HL-60/S4 (cell line): Measurements from ENCODE around the gene ASB10.

Experiments
- in situ Hi-C: fragments of 300-500 bp; cut with MboI; formaldehyde crosslinking; loops from 2 replicates; pipeline ENCODE4 v1.14.3; 2022; ENCODE audit warnings: low sequenced_read_pairs

Gene ASB10

DNA sequence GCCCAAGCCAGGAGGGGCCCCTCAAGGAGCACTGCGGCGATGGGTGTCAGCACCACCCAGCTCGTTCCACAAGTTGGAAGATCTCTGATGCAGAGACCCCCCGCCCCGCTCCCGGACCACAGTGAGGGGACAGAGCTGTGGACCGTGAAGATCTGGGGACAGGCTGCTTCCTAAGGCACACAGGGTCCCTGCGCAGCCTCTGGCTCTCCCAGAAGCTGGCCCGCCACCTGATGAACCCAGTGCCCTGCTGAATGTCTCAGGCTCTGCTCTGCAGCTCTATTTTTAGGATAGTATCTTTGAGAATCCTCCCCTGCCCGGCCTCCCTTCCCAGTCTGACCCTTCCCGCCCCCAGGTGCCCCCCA is 49.3 kb downstream of the ASB10 start:
- in situ Hi-C loops, result no loop called here

DNA sequence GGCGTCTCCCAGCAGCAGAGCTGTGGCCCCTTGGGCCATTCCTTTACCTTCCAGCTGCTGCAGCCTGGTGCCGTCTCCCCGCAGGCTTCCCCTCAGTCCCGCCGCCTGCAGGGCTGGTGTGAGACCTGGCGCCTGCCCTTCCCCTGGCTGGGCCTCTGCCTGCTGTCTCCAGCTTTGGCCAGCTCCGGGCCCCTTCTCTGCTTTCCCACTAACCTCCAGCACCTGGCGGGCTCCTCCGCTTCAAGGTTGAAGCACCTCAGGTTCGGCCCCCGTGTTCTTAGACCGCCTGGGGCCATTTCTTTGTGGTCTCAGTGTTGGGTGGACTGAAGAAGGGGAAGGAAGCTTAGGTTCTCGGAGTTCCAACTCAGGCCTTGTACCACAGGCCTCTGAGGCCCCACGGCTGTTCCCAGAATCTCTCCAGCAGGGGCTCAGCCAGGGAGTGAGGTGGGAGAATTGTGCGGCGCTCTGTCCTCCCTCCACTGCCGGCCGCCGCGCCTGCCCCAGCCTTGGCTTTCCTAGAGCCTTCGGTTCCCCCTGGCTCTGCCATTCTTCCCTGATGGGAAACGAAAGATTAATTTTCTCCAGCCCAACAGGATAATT is 49.9 kb downstream of the ASB10 start:
- in situ Hi-C loops, result no loop called here

DNA sequence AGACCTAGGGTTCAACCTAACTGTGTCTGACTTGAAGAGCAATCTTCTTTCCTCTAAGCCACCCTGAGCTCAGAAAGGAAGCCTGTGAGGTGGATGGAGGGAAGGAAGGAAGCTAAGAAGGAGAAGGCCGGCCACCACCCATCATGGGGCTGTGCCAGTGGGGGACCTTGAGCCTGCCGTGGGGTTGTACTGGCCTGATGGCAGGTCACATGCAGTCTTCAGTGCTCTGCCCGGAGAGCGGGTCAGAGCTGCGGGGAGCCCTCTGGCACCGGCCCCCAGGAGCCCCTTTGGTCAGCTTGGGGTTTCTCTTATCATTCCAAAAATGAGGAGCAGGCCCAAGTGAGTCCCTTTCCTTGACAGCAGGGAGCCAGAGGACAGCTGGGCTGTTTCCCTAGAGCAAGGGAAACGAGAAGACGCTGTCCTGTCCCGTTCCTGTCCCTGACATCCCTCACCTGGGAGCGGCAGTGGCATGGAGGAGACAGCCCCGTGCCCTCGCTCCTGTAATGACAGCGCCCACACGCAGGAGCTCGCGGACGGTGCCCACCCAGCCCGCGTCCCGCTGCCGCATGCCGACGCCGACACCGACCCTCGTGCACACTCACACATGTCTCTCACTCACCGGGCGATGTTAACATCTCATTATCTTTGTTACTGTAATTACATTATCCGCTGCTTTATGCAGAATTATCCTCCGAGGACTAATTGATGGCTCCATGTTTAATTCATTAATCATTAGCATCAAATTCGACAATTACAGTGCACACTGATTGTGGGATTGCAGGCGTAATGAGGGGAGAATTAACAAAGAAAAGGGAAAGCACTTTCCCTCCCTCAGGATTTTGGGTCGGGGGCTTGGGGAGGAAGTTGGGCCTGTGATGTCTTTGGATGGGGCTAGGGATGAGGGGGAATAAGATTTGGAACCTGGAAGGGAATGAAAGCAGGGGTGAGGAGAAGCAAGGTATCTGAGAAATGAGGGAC is 50.9 kb downstream of the ASB10 start:
- in situ Hi-C loops, result no loop called here

DNA sequence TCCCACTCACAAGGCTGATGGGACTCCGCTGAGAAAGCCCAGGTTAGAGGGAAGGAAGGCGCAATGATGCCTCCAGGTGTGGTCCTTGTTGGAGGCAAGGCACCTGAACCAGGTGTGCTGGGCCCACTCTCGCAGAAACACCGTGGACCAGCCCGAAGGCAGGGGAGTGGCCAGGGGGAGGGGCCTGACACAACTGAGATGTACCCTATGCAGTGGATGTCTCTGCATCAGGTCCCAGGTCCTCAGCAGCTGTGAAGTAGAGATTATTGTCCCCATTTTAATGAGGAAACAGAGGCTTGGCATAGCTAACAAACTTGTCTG is 51.6 kb downstream of the ASB10 start:
- in situ Hi-C loops, result no loop called here

DNA sequence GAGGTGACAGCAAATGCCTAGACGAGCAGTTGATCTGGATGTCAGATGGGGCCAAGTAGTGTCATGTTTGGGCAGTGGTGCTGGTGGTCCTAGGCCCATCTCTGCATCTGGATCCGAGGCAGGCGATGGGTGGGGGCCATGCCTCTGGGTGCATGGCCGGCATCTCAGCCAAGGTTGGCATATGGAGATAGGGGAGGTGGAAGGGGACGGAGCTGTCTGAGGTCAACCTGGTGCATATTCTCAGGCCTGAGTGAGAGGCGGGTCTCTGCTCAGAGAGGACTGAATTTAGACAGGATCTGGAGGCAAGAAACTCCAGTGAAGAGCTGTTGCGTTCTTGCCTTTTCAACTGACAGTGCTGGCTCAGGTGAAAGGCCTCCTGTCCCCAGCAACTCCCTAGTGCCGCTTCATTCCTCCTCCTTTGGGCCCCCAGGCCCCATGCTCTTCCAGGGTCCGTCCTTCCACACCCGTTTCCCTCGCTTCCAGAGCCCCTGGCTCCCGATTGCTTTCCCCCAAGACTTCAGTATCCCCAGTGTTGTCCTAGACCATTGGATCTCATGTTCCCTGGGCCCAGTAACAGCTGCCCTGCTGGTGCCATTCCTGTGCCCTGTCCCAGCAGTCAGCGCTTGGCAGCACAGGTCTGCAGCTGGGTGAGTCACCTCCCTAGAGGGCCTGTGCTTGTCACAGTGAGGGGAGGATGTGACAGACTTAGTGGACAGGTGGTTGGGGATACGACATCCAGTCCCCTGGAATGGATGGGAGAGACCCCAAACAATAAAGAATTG is 52.1 kb downstream of the ASB10 start:
- in situ Hi-C loops, result no loop called here

DNA sequence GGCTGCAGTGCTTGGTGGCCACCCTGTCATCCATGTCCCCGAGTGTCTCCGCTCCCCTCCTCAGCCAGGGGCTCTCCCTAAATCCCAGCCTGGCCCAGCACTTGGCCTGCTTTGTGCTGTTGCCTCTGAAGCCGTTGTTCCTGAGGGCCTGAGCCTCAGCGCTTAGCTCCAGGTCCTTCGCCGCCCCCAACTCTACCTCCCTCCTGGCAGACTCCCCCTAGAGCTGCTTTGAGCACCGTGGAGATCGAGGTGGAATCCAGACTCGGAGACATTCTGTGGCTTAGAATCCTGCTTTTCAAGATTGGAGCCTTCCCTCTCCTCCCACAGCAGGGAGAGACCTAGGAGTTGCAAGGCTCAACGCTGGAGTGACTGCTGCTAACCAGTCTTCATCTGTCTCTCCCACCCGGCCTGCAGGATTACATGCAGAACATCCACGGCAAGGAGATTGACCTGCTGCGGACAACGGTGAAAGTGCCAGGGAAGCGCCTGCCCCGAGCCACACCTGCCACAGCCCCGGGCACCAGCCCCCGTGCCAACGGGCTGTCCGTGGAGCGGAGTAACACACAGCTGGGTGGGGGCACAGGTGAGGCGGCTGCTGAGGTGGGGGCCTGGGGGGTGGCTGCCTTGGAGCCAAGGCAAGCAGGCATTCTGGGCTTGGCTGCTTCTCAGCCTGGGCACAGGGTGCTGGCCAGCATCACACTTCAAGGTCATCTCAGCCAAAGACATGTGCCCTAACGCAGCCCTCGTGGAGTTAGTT is 52.9 kb downstream of the ASB10 start:
- in situ Hi-C loops, result no loop called here

DNA sequence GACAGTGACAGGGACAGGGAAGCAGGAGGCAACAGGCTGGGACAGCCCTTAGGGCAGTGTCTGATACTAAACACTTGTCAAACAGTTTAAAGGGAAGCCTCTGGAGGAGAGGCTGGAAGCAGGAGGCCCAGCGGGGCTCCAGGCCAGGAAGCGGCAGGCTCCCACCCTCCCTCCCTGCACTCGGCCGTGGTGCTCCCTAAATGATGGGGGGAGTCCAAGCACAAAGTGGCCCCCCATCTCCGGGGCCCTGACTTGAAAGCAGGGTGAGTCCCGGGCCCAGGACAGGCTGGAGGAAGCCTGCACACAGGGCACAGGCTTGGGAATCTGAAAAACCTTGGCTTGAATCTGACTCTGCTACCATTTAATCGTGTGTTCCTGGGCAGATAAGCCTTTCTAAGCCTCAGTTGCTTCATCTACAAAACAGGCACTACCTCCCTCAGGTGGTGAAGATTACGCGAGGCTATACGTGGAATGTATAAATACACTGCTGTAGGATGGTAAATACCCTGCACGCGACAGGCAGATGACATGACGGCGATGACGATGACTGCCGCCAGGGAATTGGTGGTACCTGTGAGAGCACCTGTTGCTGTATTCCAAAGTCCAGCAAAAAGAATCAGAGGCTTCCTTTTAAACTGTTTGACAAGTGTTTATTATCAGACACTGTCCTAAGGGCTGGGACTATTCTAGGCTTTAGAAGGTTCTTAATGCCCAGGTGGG is 53.6 kb downstream of the ASB10 start:
- in situ Hi-C loops, result no loop called here

DNA sequence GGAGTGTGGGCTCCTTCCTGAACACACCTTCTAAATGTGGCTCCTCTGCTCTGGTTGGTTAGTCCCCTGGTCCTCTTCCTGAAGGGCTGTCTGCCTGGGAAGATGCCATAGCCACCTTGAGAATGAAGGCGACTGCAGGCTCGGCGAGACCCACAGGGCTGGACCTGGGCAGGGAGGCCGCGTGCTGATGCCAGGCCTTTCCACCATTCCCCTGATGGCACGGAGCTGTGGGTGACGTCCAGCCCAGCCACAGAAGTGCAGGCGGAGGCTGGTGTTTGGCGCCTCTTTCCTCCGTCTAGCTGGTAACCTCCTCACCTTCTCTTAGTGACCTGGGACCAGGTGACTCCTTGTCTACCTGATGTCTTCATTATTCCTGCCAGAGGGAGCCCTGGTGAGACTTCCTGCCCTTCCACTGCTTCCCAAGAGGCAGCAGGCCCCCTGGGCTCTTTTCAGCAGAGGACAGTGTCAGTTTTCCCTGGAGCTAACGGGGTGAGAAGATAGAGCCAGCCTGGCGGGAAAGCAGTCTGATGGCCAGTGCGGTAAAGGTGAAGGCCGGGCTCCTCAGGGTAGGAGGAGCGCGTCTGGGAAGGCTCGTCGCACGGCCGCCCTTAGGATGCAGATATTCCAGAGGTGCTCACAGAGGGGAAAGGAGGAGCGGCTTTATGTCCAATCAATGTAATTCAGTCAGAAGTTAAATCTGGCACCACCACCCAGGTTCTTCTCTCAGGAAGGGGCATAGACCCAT is 54.4 kb downstream of the ASB10 start:
- in situ Hi-C loops, result no loop called here

DNA sequence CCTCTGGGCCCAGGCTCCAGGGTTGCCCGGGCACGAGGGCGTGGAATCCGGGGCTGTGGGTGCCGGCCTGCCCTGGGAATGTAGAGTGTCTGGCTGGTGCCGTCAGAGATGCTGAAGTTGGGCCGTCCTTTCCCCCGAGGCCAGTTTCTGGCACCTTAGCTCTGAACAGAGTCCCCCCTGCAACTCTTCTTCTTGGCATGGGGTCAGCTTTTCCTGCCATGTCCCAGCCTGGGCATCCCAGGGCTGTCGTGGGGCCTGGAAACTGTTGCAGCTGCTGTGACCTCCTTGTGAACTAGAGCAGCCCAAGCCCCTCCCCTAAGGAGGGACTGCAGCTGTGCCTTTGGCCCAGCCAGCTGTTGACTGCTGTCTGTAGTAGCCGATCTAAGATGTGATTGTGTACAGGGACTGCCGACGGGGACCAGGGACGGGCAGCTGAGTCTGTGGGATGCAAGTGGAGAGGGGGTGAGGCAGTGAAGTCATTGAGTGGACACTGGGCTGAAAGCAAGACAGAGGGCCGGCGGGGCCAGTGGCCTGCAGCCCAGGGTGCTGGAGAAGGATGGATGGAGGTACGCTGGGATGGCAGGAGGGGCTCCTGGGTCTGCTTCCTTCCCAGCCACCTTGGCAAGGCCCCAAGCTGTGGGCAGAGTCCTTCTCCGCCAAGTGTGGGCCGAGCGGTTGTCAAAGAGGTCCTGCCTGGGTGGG is 55.3 kb downstream of the ASB10 start:
- in situ Hi-C loops, result no loop called here

DNA sequence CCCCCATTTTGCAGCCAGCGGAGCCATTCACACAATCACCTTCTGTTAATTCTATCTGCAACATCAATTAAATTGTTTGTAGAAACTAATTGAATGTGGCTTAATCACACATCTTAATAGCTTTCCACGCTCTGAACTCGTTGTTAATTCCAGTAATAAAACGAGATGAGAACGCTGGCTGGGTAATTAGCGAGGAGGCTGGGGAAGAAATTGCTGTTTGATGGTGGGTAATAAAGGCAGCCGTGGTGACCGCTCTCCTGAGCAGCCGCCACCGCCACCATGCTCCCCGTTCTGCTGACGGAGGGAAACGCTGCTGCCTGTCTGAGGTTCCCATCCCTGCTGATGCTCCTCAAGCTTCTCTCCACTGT is 55.8 kb downstream of the ASB10 start:
- in situ Hi-C loops, result no loop called here

DNA sequence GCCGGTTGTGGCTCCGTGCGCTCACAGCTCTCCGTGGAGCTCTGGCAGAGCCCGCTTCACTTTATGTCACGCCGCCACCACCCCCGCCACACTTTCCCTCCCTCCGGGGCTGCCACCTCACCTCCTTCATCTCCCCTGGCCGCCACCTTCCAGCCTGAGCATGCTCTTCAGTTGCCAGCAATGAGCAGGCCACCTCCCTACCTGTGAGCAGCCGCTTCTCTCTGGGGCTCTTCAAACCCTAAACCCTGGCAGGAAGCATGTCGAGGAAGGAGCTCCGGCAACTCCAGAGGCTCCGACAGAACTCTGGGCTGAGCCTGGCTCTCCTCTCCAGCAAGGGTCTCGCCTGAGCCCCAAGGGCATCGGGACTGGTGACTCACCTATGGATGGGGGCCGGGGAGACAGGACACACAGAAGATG is 56.3 kb downstream of the ASB10 start:
- in situ Hi-C loops, result no loop called here

DNA sequence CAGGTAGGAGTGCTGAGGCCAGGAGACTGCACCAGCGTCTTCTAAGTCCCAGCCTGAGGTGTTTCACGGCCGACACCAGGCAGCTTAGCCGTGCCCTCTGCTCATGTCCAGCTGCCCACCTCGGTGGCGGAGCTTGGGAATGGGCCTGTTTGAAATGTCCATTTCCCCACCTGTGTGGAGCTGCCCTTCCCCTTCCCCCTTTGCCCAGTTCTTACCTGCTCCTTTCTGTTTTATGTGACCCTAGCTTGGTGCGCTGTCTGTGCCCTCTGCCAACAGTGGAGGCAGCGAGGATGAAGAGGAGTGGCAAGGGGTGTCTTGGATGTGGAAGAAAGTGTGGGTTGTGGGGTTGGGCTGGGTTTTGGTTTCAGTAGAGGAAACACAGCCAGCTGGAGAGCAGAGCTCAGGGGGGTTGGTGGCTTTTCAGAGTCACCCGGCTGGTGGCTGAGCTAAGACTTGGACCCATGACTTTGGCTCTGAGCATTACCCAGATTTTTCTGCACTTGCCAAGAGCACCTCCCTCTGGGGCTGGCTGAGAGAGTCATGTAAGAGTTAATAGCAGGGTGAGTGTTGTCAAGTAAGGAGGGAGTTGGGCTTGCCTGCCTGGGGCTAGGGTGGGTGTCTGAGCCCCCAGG is 57.0 kb downstream of the ASB10 start:
- in situ Hi-C loops, result no loop called here

DNA sequence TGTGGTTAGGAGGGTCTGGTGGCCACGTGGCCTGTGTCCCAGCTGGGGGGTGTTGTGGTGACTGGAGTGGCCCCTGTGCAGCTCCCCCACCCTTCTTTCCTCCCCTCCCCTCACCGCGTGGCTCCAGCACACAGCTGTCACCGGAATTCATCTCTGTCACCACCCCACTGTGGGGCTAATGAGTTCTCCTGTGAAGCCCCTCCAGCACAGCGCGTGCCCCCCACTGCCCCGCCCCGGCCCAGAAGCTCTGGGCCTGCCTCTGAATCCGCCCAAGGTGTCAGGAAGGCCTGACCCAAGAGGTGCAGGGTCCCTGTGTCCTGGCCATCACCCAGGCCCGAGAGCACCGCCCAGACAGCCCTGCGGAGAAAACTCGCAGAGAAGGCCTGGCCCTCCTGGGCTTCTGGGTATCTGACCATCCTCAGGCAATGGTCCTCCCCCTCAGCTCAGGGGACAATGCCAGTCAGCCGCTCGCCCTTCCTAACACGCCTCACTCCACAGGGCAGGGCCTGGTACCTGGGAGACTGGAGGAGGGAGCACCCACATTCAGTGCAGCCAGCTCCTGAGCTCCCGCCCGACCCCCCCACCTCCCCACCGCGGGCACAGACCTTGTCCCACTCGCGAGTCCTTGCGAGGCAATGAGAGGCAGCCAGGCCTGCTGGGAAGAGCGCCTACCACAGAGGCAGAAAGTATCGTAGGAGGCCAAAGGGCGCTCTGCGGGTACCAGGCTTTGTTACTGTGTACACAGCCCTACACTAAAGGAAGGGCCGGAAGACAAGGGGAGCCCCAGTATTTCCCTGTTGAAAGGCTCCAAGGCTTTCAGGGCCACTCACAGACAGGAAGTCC is 57.7 kb downstream of the ASB10 start:
- in situ Hi-C loops, result no loop called here

DNA sequence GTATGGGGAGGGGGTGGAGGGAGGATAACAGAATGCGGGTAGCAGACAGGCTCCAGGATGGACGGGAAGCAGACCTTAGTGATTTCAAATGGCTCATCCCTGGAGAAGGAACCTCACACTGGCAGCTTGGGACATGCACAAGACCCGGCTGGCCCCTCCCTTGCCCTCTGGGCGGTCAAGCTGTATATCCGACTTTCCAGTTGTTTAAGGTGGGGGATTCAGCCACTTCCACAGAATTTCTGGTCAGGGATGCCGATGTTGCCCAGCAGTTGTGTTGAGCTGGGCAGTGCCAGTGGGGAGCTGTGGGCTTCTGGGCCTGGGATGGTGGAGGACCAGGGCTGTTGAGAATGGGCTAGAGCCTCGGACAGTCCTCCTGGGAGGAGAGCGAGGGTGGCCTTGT is 58.3 kb downstream of the ASB10 start:
- in situ Hi-C loops, result no loop called here

DNA sequence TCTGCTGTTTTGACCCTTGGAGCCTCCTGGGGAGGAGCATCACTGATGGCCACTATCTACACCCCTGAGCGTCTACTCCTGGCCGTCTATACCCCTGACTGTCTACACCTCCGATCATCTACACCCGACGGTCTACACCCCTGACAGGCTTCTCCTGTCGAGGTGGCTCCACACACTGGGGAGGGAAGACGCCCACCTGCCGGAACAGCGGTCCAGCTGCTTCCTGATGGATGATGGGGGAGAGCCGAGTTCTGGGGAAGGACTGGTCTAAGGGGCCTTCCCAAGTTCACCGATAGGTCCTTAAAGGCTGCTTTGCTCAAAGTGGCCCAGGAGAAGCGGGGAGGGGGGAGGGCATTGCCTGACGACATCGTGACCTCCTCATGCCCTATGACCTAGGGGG is 58.9 kb downstream of the ASB10 start:
- in situ Hi-C loops, result no loop called here

DNA sequence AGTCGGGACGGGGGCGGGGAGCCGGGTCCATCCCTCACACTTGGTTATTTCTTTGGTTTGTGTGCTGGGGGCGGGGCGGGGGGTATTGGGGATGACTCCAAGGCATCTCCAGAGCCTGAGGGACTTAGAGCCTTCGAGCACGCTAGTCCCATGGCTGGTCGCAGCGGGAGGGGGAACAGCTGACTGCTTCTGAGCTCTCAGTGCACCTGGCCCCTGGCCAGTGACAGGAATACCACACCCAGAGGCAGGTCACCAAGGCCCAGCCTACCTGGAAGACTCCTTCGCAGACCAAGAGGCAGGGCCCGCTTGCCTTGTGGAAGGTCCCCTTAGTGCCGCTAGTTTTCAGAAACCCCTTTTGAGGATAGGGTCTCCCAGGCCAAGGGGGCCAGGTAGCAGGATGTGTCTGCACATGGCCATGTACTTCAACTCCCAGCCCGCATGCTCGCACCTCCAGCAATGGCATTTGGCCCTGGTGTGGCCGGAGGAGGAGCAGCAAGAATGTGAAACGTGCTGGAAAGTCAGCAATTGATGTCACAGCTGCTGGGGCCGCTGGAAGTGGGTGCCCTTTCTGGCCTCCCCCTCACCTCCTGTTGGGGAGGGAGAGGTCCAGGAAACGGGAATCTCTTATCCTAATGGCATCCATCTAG is 60.4 kb downstream of the ASB10 start:
- in situ Hi-C loops, result no loop called here

DNA sequence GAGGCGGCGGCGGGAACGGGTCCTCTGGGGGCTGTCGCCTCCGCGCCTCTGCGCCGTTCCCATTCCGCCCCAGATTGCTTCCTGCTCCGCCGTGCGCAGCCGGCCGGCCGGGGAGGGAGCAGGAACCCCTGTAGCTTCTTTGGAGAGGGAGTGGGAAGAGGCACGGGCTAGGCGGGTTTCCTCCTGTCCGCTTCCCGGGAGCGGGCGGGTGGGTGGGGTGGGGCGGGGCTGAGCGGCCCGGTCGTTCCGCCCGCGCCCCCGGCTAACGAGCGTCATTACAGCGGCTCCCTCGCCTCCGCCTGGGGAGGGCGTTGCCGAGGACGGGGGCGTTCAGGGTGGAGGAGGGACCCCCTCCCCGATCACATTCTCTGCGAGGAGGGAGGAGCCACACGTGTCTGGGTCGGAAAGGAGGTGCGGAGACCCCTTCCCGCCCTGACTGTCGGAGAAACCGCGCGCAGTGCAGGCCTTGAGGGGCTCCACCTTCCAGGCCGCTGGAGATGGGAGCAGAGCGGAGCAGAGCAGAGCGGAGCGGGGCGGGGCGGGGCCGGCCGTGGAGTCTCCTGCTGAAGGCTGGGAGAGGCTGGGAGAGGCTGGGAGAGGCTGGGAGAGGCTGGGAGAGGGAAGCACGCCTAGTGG is 61.1 kb downstream of the ASB10 start:
- in situ Hi-C loops, result no loop called here
